B cell (primary cell): ENCODE measurements around the gene PODNL1. TPM values are rescaled to one million over a fixed set of nuclear protein-coding genes. Genes with fewer than 3 reads are reported as not detected.

Source experiments
- ATAC-seq: fragments of 200-7000 bp; cut with Tn5 transposase; one replicate; pipeline ENCODE4 v1.10.0; 2021; ENCODE audit warnings: low read depth, mild to moderate bottlenecking, moderate number of reproducible peaks, moderate library complexity
- CTCF ChIA-PET: fragments of 350-600 bp; sonication (Branson Sonifier 250); formaldehyde crosslinking; loops from one replicate; lab custom pipeline; 2021; ENCODE audit warnings: antibody characterized with exemption, inconsistent platforms; lab: Charles Lee
- POLR2A ChIA-PET: fragments of 350-600 bp; sonication (Branson Sonifier 250); formaldehyde crosslinking; loops from one replicate; lab custom pipeline; 2021; ENCODE audit warnings: antibody characterized with exemption; lab: Charles Lee
- DNase-seq: peaks from one replicate; pipeline ENCODE4 v3.0.0; 2013
- H2AFZ ChIP-seq: 2 replicates; pipeline ENCODE4 v1.6.1; 2012; ENCODE audit warnings: mild to moderate bottlenecking, low read depth, low read length; ENCODE audit not compliant: insufficient read depth, poor library complexity, severe bottlenecking
- H3K27ac ChIP-seq, 2 donors: 1 replicate in 1 of 2; 2 replicates in 1 of 2; pipeline ENCODE4 v1.5.1; 2012 to 2013; ENCODE audit warnings: low read length in 2 of 2, mild to moderate bottlenecking in 2 of 2, moderate library complexity in 1 of 2
- H3K27me3 ChIP-seq, 4 experiments: fragments of 200-600 bp in 1 of 4; sonication (generic) in 1 of 4; replicated peaks in 1 of 4; 1 replicate in 2 of 4; 2 replicates in 2 of 4; pipeline versions ENCODE4 v1.6.1 to v1.7.0; 2013 to 2016; ENCODE audit warnings: low read length in 3 of 4, mild to moderate bottlenecking in 2 of 4, mixed read lengths in 1 of 4, moderate library complexity in 1 of 4; ENCODE audit not compliant: insufficient read depth in 4 of 4, control insufficient read depth in 3 of 4; ENCODE audit errors: control extremely low read depth in 1 of 4
- H3K36me3 ChIP-seq, 2 experiments: replicated peaks in 1 of 2; 1 replicate in 1 of 2; 2 replicates in 1 of 2; pipeline versions ENCODE4 v1.6.1 to v1.7.1; 2013; ENCODE audit warnings: low read length in 1 of 2; ENCODE audit not compliant: insufficient read depth in 2 of 2, control insufficient read depth in 1 of 2; ENCODE audit errors: control extremely low read depth in 1 of 2, extremely low read depth in 1 of 2
- H3K4me1 ChIP-seq, 2 donors: fragments of 200-600 bp in 1 of 2; sonication (generic) in 1 of 2; 1 replicate in 1 of 2; 2 replicates in 1 of 2; pipeline versions ENCODE4 v1.5.1 to v1.6.1; 2013 to 2017; ENCODE audit warnings: low read length in 2 of 2; ENCODE audit not compliant: control insufficient read depth in 2 of 2, insufficient read depth in 2 of 2
- H3K4me2 ChIP-seq: replicated peaks from 2 replicates; pipeline ENCODE3; 2012; ENCODE audit warnings: mild to moderate bottlenecking, low read depth, low read length; ENCODE audit not compliant: poor library complexity, severe bottlenecking
- H3K4me3 ChIP-seq, 5 experiments: fragments of 200-600 bp in 1 of 5; sonication (generic) in 1 of 5; 1 replicate in 3 of 5; 2 replicates in 2 of 5; pipeline versions ENCODE4 v1.5.1 to v1.7.0; 2011 to 2016; ENCODE audit warnings: low read length in 4 of 5, mild to moderate bottlenecking in 4 of 5, low read depth in 2 of 5, control low read depth in 1 of 5, moderate library complexity in 1 of 5; ENCODE audit not compliant: insufficient read depth in 1 of 5; ENCODE audit errors: control extremely low read depth in 1 of 5, extremely low read depth in 1 of 5
- H3K79me2 ChIP-seq: fragments of 200-600 bp; sonication (generic); one replicate; pipeline ENCODE4 v1.6.0; 2016; ENCODE audit warnings: low read length; ENCODE audit not compliant: control insufficient read depth, insufficient read depth
- H3K9ac ChIP-seq: fragments of 200-600 bp; sonication (generic); 2 replicates; pipeline ENCODE4 v1.6.1; 2017; ENCODE audit warnings: mild to moderate bottlenecking, low read length, moderate library complexity
- H3K9me3 ChIP-seq, 3 donors: one replicate each; pipeline versions ENCODE4 v1.6.1 to v1.7.1; 2013; ENCODE audit warnings: low read length in 2 of 3; ENCODE audit not compliant: control insufficient read depth in 2 of 3, insufficient read depth in 1 of 3; ENCODE audit errors: control extremely low read depth in 1 of 3
- H4K20me1 ChIP-seq: 2 replicates; pipeline ENCODE4 v1.6.0; 2012; ENCODE audit warnings: mild to moderate bottlenecking, low read length; ENCODE audit not compliant: insufficient read depth, control insufficient read depth, poor library complexity, severe bottlenecking
- H3K27ac Mint-ChIP-seq: one replicate; pipeline ENCODE4 v1.8.0; 2021; ENCODE audit warnings: mixed read lengths
- H3K27me3 Mint-ChIP-seq: one replicate; pipeline ENCODE4 v1.8.0; 2021; ENCODE audit warnings: mixed read lengths
- H3K4me1 Mint-ChIP-seq: one replicate; pipeline ENCODE4 v1.8.0; 2021; ENCODE audit warnings: mixed read lengths
- H3K4me3 Mint-ChIP-seq: one replicate; pipeline ENCODE4 v1.8.0; 2021; ENCODE audit warnings: mixed read lengths
- H3K9me3 Mint-ChIP-seq: one replicate; pipeline ENCODE4 v1.8.0; 2022; ENCODE audit warnings: mixed read lengths; ENCODE audit not compliant: insufficient read depth
- CTCF ChIP-seq: fragments of 200-600 bp; IDR thresholded peaks from one replicate; pipeline ENCODE4 v1.8.0; 2022; ENCODE audit warnings: antibody characterized with exemption, mild to moderate bottlenecking
- EZH2 ChIP-seq: IDR thresholded peaks from 2 replicates; pipeline ENCODE4 v1.6.1; 2012; ENCODE audit warnings: borderline replicate concordance, low read depth, mild to moderate bottlenecking, moderate library complexity, low read length; ENCODE audit not compliant: insufficient read depth, poor library complexity, severe bottlenecking
- WGBS: methylation state at CpG from one replicate; pipeline ENCODE4 v1.1.5; 2013; ENCODE audit warnings: missing lambda C conversion rate; ENCODE audit not compliant: insufficient coverage; 5-methylcytosine and 5-hydroxymethylcytosine counted together
- intact Hi-C: fragments of 100-400 bp; cut with micrococcal nuclease; formaldehyde crosslinking; loops from one replicate; pipeline ENCODE4 v1.10.0; 2022
- polyA plus RNA-seq: library from polyadenylated mRNA; depleted of rRNA; stranded (reverse); fragments of >200 nt; gene quantifications from 2 replicates; pipeline ENCODE4 v1.2.3, GENCODE V29; 2012
- total RNA-seq, 2 donors: library from RNA; stranded (reverse); fragments of 120-200 nt in 1 of 2; gene quantifications; 1 replicate in 1 of 2; 2 replicates in 1 of 2; pipeline versions ENCODE4 v1.2.3 to v1.2.4, GENCODE V29; 2013 to 2022

PODNL1 gene
- total and polyA plus RNA-seq, 2 donors (not counting 1 experiment from before 2014, with no cell fraction given) = not detected

GRCh38 chr19:13909430-13909829, 28.8 kb downstream of the PODNL1 start:
- Histone ChIP-seq H4K20me1 (no peaks in the 10 kb centered on the region), H3K9me3 (peaks cover 0 to 4% (median 0%) of the 10 kb centered on the region in 3 donors), H2AFZ (no peak overlapping the region), H3K27me3 (no peaks in the 10 kb centered on the region), H3K4me1 (peaks cover 9 to 13% of the 10 kb centered on the region in 2 donors), H3K79me2 (peaks cover 12% of the 10 kb centered on the region), H3K27ac (no peak overlapping the region), H3K4me2 (no peak overlapping the region), H3K9ac (no peak overlapping the region), H3K4me3 (no peak overlapping the region), H3K36me3 (peaks cover 0 to 21% of the 10 kb centered on the region in 2 experiments)
- Mint-ChIP-seq H3K9me3 (no peaks in the 10 kb centered on the region), H3K27me3 (no peaks in the 10 kb centered on the region), H3K4me3 (no peak overlapping the region), H3K4me1 (peaks cover 13% of the 10 kb centered on the region), H3K27ac (no peak overlapping the region)
- intact Hi-C loops = no loop called here
- no peak for ATAC-seq
- TF ChIP-seq CTCF (no peak), EZH2 (no peak)
- WGBS = 100% methylated on average over 2 of the region's 2 CpGs
- ChIA-PET CTCF (interaction anchor here (0.6 kb wide), 1 partner anchor 9 kb away, joined by 3 read pairs; no protein-coding TSS in a partner anchor), POLR2A (interaction anchor here (0.6 kb wide), 1 partner anchor 186 kb away, joined by 5 read pairs; no protein-coding TSS in a partner anchor)
- DNase-seq = no peak

GRCh38 chr19:13908674-13909073, 29.5 kb downstream of the PODNL1 start:
- intact Hi-C loops = no loop called here
- H3K9me3 Mint-ChIP-seq = no peaks in the 10 kb centered on the region
- DNase-seq = no peak
- Histone ChIP-seq H3K36me3 (peaks cover 0 to 18% of the 10 kb centered on the region in 2 experiments), H3K27ac (no peak overlapping the region), H4K20me1 (no peaks in the 10 kb centered on the region), H2AFZ (no peak overlapping the region), H3K4me3 (no peak overlapping the region), H3K4me1 (peaks cover 9 to 13% of the 10 kb centered on the region in 2 donors), H3K79me2 (peaks cover 12% of the 10 kb centered on the region), H3K27me3 (no peaks in the 10 kb centered on the region), H3K9me3 (peaks cover 0 to 4% (median 0%) of the 10 kb centered on the region in 3 donors), H3K4me2 (no peak overlapping the region), H3K9ac (no peak overlapping the region)
- H3K4me3 Mint-ChIP-seq = no peak overlapping the region
- WGBS = 100% methylated on average over 8 of the region's 8 CpGs
- CTCF ChIA-PET = no interaction called here
- peaks cover 13% of the 10 kb centered on the region for H3K4me1 Mint-ChIP-seq
- ATAC-seq = no peak
- TF ChIP-seq EZH2 = no peak
- TF ChIP-seq CTCF = no peak
- H3K27me3 Mint-ChIP-seq = no peaks in the 10 kb centered on the region
- H3K27ac Mint-ChIP-seq = no peak overlapping the region
- POLR2A ChIA-PET = no interaction called here
